Measurements from ENCODE around the gene TLDC2. TPM values are rescaled to one million over a fixed set of nuclear protein-coding genes. Genes with fewer than 3 reads are reported as not detected.
"Not testable (repeated sequence)": the region's sequence is repeated elsewhere in the genome, so short reads cannot be mapped to it uniquely, and the experiment has no call there.

TLDC2 gene
- total RNA-seq, 2 experiments from 2014 or later, result not detected

GRCh38 chr20:36875093-36875492 lies 845 bp upstream of the TLDC2 start:
- H3K9me3 Mint-ChIP-seq (ENCODE audit: insufficient read depth), result not testable (repeated sequence)

GRCh38 chr20:36876473-36876833 lies 515 bp downstream of the TLDC2 start:
- Mint-ChIP-seq H3K4me1 (ENCODE audit: low read depth) (peaks cover 4% of the 10 kb centered on the region), H3K36me3 (ENCODE audit: low read depth) (no peaks in the 10 kb centered on the region), H3K27ac (no peak overlapping the region), H3K9me3 (ENCODE audit: insufficient read depth) (no peaks in the 10 kb centered on the region), H3K4me3 (no peak overlapping the region), H3K27me3 (ENCODE audit: low read depth) (no peaks in the 10 kb centered on the region)
- ChIA-PET POLR2A (interaction anchor here (0.6 kb wide), 1 partner anchor 351 kb away, joined by 3 read pairs; no protein-coding TSS in a partner anchor), CTCF (interaction anchor here (1.5 kb wide), 1 partner anchor 21 kb away, joined by 3 read pairs; no protein-coding TSS in a partner anchor)
- ATAC-seq (no peak), DNase-seq (no peak)

More at GRCh38 chr20:36875093-36875492, 845 bp upstream of the TLDC2 start:
- ChIA-PET POLR2A (interaction anchor here (0.8 kb wide), 1 partner anchor 27 kb away, joined by 3 read pairs; no protein-coding TSS in a partner anchor), CTCF (interaction anchor here (1.5 kb wide), 1 partner anchor 22 kb away, joined by 3 read pairs; no protein-coding TSS in a partner anchor)
- not testable (repeated sequence) for ATAC-seq; H3K4me1 Mint-ChIP-seq (ENCODE audit: low read depth); H3K36me3 Mint-ChIP-seq (ENCODE audit: low read depth); H3K27ac Mint-ChIP-seq; H3K27me3 Mint-ChIP-seq (ENCODE audit: low read depth); DNase-seq; H3K4me3 Mint-ChIP-seq

GRCh38 chr20:36878941-36879340 lies 3.0 kb downstream of the TLDC2 start:
- ChIA-PET POLR2A (no interaction called here), CTCF (interaction anchor here (0.7 to 2.0 kb wide), 5 partner anchors 8 to 70 kb away, joined by 3 to 4 read pairs (median 3); a partner anchor contains a TSS)
- Mint-ChIP-seq H3K36me3 (ENCODE audit: low read depth) (no peaks in the 10 kb centered on the region), H3K4me3 (no peak overlapping the region), H3K27ac (no peak overlapping the region), H3K4me1 (ENCODE audit: low read depth) (no peaks in the 10 kb centered on the region), H3K9me3 (ENCODE audit: insufficient read depth) (no peaks in the 10 kb centered on the region), H3K27me3 (ENCODE audit: low read depth) (no peaks in the 10 kb centered on the region)
- ATAC-seq (no peak), DNase-seq (no peak)

GRCh38 chr20:36880741-36881250 lies 4.9 kb downstream of the TLDC2 start:
- no peaks in the 10 kb centered on the region for H3K27me3 Mint-ChIP-seq (ENCODE audit: low read depth)
- ATAC-seq, result no peak
- H3K4me1 Mint-ChIP-seq (ENCODE audit: low read depth), result no peaks in the 10 kb centered on the region
- H3K27ac Mint-ChIP-seq, result no peak overlapping the region
- ChIA-PET CTCF (no interaction called here), POLR2A (no interaction called here)
- DNase-seq, result no peak
- H3K4me3 Mint-ChIP-seq, result no peak overlapping the region
- H3K36me3 Mint-ChIP-seq (ENCODE audit: low read depth), result peaks cover 3% of the 10 kb centered on the region
- no peaks in the 10 kb centered on the region for H3K9me3 Mint-ChIP-seq (ENCODE audit: insufficient read depth)

- ATAC-seq (no peak), DNase-seq (no peak)
- ChIA-PET POLR2A (no interaction called here), CTCF (no interaction called here)
- no peak overlapping the region for H3K27ac Mint-ChIP-seq
- H3K36me3 Mint-ChIP-seq (ENCODE audit: low read depth), result peaks cover 4% of the 10 kb centered on the region
- H3K9me3 Mint-ChIP-seq (ENCODE audit: insufficient read depth), result no peaks in the 10 kb centered on the region
- no peaks in the 10 kb centered on the region for H3K27me3 Mint-ChIP-seq (ENCODE audit: low read depth)
- no peak overlapping the region for H3K4me3 Mint-ChIP-seq
- no peaks in the 10 kb centered on the region for H3K4me1 Mint-ChIP-seq (ENCODE audit: low read depth)
These were observed 5.4 kb downstream of the TLDC2 start for GRCh38 chr20:36881331-36881730.

- no peaks in the 10 kb centered on the region for H3K27me3 Mint-ChIP-seq (ENCODE audit: low read depth)
- CTCF ChIA-PET, result interaction anchor here (1.2 to 1.8 kb wide), 2 partner anchors 18 to 73 kb away, joined by 4 read pairs; no protein-coding TSS in a partner anchor
- DNase-seq, result no peak
- no peak overlapping the region for H3K4me3 Mint-ChIP-seq
- no peak overlapping the region for H3K27ac Mint-ChIP-seq
- ATAC-seq, result no peak
- H3K9me3 Mint-ChIP-seq (ENCODE audit: insufficient read depth), result no peaks in the 10 kb centered on the region
- peaks cover 7% of the 10 kb centered on the region for H3K36me3 Mint-ChIP-seq (ENCODE audit: low read depth)
- POLR2A ChIA-PET, result no interaction called here
- H3K4me1 Mint-ChIP-seq (ENCODE audit: low read depth), result peaks cover 2% of the 10 kb centered on the region
These were observed 6.0 kb downstream of the TLDC2 start for GRCh38 chr20:36881888-36882287.

- ChIA-PET POLR2A (no interaction called here), CTCF (interaction anchor here (2.6 kb wide), 1 partner anchor 110 kb away, joined by 10 read pairs; the partner anchor contains the start of gene DSN1)
- DNase-seq (no peak), ATAC-seq (no peak)
- H3K36me3 Mint-ChIP-seq (ENCODE audit: low read depth), result peaks cover 16% of the 10 kb centered on the region
- H3K9me3 Mint-ChIP-seq (ENCODE audit: insufficient read depth), result no peaks in the 10 kb centered on the region
- no peak overlapping the region for H3K27ac Mint-ChIP-seq
- H3K27me3 Mint-ChIP-seq (ENCODE audit: low read depth), result no peaks in the 10 kb centered on the region
- H3K4me1 Mint-ChIP-seq (ENCODE audit: low read depth), result peaks cover 12% of the 10 kb centered on the region
- no peak overlapping the region for H3K4me3 Mint-ChIP-seq
These were observed 8.1 kb downstream of the TLDC2 start for GRCh38 chr20:36883977-36884535.

GRCh38 chr20:36885356-36885755 lies 9.4 kb downstream of the TLDC2 start:
- no peaks in the 10 kb centered on the region for H3K27me3 Mint-ChIP-seq (ENCODE audit: low read depth)
- no peak for ATAC-seq
- no peaks in the 10 kb centered on the region for H3K9me3 Mint-ChIP-seq (ENCODE audit: insufficient read depth)
- no peak overlapping the region for H3K4me3 Mint-ChIP-seq
- ChIA-PET POLR2A (no interaction called here), CTCF (interaction anchor here (0.6 to 1.8 kb wide), 3 partner anchors 34 to 272 kb away, joined by 3 to 4 read pairs (median 3); no protein-coding TSS in a partner anchor)
- no peak overlapping the region for H3K27ac Mint-ChIP-seq
- DNase-seq, result no peak
- peaks cover 25% of the 10 kb centered on the region for H3K36me3 Mint-ChIP-seq (ENCODE audit: low read depth)
- peaks cover 12% of the 10 kb centered on the region for H3K4me1 Mint-ChIP-seq (ENCODE audit: low read depth)

GRCh38 chr20:36886859-36887751 lies 11.2 kb downstream of the TLDC2 start:
- no peaks in the 10 kb centered on the region for H3K27me3 Mint-ChIP-seq (ENCODE audit: low read depth)
- peak overlapping the region; percentile 64 for H3K27ac Mint-ChIP-seq
- DNase-seq (peak; percentile 86), ATAC-seq (peak; percentile 84)
- no peak overlapping the region for H3K4me3 Mint-ChIP-seq
- peaks cover 12% of the 10 kb centered on the region for H3K4me1 Mint-ChIP-seq (ENCODE audit: low read depth)
- peaks cover 36% of the 10 kb centered on the region for H3K36me3 Mint-ChIP-seq (ENCODE audit: low read depth)
- ChIA-PET CTCF (interaction anchor here (0.6 to 1.9 kb wide), 22 partner anchors 9 to 282 kb away, joined by 3 to 10 read pairs (median 3); partner anchors contain the start of genes DSN1, NDRG3 and RAB5IF), POLR2A (interaction anchor here (0.6 kb wide), 1 partner anchor 56 kb away, joined by 4 read pairs; no protein-coding TSS in a partner anchor)
- no peaks in the 10 kb centered on the region for H3K9me3 Mint-ChIP-seq (ENCODE audit: insufficient read depth)

GRCh38 chr20:36887752-36888090 lies 11.8 kb downstream of the TLDC2 start:
- POLR2A ChIA-PET, result no interaction called here
- peaks cover 12% of the 10 kb centered on the region for H3K4me1 Mint-ChIP-seq (ENCODE audit: low read depth)
- ATAC-seq, result no peak

GRCh38 chr20:36888880-36889516 lies 13.1 kb downstream of the TLDC2 start:
- CTCF ChIA-PET, result interaction anchor here (1.1 to 2.3 kb wide), 5 partner anchors 23 to 277 kb away, joined by 3 to 5 read pairs (median 4); no protein-coding TSS in a partner anchor
- H3K27ac Mint-ChIP-seq, result no peak overlapping the region
- H3K27me3 Mint-ChIP-seq (ENCODE audit: low read depth), result no peaks in the 10 kb centered on the region
- no peaks in the 10 kb centered on the region for H3K9me3 Mint-ChIP-seq (ENCODE audit: insufficient read depth)
- POLR2A ChIA-PET, result no interaction called here
- peaks cover 52% of the 10 kb centered on the region for H3K36me3 Mint-ChIP-seq (ENCODE audit: low read depth)
- no peak overlapping the region for H3K4me3 Mint-ChIP-seq
- DNase-seq (no peak), ATAC-seq (no peak)
- H3K4me1 Mint-ChIP-seq (ENCODE audit: low read depth), result peaks cover 12% of the 10 kb centered on the region

More at GRCh38 chr20:36887752-36888090, 11.8 kb downstream of the TLDC2 start:
- H3K9me3 Mint-ChIP-seq (ENCODE audit: insufficient read depth), result no peaks in the 10 kb centered on the region
- CTCF ChIA-PET, result interaction anchor here (1.1 to 1.9 kb wide), 5 partner anchors 10 to 275 kb away, joined by 3 to 10 read pairs (median 4); partner anchors contain the start of gene DSN1
- no peak overlapping the region for H3K4me3 Mint-ChIP-seq
- H3K27ac Mint-ChIP-seq, result peak overlapping the region; percentile 64
- DNase-seq, result no peak
- no peaks in the 10 kb centered on the region for H3K27me3 Mint-ChIP-seq (ENCODE audit: low read depth)
- peaks cover 40% of the 10 kb centered on the region for H3K36me3 Mint-ChIP-seq (ENCODE audit: low read depth)

Measured in activated CD8-positive, alpha-beta T cell treated with anti-CD3 and anti-CD28 coated beads, Interleukin-2, amount 10 ng/mL, durations not matched to agents 7 days and 5 days (primary cell).